ENCODE results near the gene MEMO1.

DNA sequence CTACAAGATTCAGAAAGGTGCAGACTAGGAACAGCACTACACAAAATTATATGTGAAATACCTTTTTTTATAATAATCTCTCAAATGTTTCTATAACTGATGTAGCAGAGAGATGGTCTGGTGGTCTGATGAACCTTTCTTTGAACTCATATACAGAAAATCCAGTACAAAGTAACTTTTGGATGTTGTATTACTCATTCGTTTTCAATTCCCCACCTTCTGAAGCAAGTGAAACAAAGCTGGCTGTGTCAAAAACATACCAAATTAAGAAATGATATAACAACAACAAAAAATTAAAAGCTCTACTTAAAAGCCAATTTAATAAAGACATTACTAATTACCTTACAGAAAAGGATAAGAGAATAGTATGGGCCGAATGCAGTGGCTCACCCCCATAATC, 38.7 kb downstream of the MEMO1 start:
- TF ChIP-seq, protein P1, sequence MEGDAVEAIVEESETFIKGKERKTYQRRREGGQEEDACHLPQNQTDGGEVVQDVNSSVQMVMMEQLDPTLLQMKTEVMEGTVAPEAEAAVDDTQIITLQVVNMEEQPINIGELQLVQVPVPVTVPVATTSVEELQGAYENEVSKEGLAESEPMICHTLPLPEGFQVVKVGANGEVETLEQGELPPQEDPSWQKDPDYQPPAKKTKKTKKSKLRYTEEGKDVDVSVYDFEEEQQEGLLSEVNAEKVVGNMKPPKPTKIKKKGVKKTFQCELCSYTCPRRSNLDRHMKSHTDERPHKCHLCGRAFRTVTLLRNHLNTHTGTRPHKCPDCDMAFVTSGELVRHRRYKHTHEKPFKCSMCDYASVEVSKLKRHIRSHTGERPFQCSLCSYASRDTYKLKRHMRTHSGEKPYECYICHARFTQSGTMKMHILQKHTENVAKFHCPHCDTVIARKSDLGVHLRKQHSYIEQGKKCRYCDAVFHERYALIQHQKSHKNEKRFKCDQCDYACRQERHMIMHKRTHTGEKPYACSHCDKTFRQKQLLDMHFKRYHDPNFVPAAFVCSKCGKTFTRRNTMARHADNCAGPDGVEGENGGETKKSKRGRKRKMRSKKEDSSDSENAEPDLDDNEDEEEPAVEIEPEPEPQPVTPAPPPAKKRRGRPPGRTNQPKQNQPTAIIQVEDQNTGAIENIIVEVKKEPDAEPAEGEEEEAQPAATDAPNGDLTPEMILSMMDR (conservative IDR thresholded peaks at IDR 0.05; ENCODE audit: low read depth, low read length): no peak
- TF ChIP-seq EZH2 (IDR thresholded peaks at IDR 0.05; ENCODE audit: low read length, unreplicated experiment): no peak
- no peak for TF ChIP-seq EZH2phosphoT487 (IDR thresholded peaks at IDR 0.05; ENCODE audit: borderline replicate concordance, low read length)

Measured in PC-3 (cell line).